Thoracic aorta (tissue), 2 donors: ENCODE results near the gene SMCO3. TPM values are rescaled to one million over a fixed set of nuclear protein-coding genes. Genes with fewer than 3 reads are reported as not detected.

Experiments used
- ATAC-seq: fragments of 150-250 bp; one replicate; pipeline ENCODE4 v1.8.0; 2017; ENCODE audit warnings: low read depth; ENCODE audit not compliant: insufficient number of reproducible peaks, low FRiP score
- DNase-seq: peaks from one replicate; pipeline ENCODE4 v3.0.0-alpha.2; 2020; ENCODE audit warnings: low spot score
- H3K27ac ChIP-seq, 2 donors: fragments of 200-600 bp; sonication (generic); 1 replicate in 1 of 2; 2 replicates in 1 of 2; pipeline ENCODE4 v1.5.1; 2016; ENCODE audit warnings: mild to moderate bottlenecking in 2 of 2, moderate library complexity in 2 of 2
- H3K27me3 ChIP-seq: fragments of 200-600 bp; sonication (generic); replicated peaks from 2 replicates; pipeline ENCODE4 v1.6.0; 2016; ENCODE audit warnings: mild to moderate bottlenecking; ENCODE audit not compliant: insufficient read depth
- H3K36me3 ChIP-seq: fragments of 200-600 bp; sonication (generic); one replicate; pipeline ENCODE4 v1.5.1; 2016
- H3K4me1 ChIP-seq, 2 donors: fragments of 200-600 bp; sonication (generic); 1 replicate in 1 of 2; 2 replicates in 1 of 2; pipeline versions ENCODE4 v1.5.1 to v1.6.0; 2016; ENCODE audit warnings: low read depth in 2 of 2, mild to moderate bottlenecking in 1 of 2; ENCODE audit not compliant: control insufficient read depth in 1 of 2
- H3K4me3 ChIP-seq: fragments of 200-600 bp; sonication (generic); 2 replicates; pipeline ENCODE4 v1.5.1; 2016; ENCODE audit warnings: mild to moderate bottlenecking
- H3K9me3 ChIP-seq: fragments of 200-600 bp; sonication (generic); 2 replicates; pipeline ENCODE4 v1.5.1; 2016
- CTCF ChIP-seq: fragments of 200-600 bp; sonication (generic); IDR thresholded peaks from one replicate; pipeline ENCODE4 v1.5.1; 2019; ENCODE audit warnings: antibody characterized with exemption
- total RNA-seq, 2 donors: library from RNA; depleted of rRNA; stranded (reverse); fragments of >200 nt; gene quantifications; one replicate each; pipeline versions ENCODE4 v1.1.0 to v1.2.3, GENCODE V29; 2016

The SMCO3 gene
- total RNA-seq, 2 donors from 2014 or later = 0.27 to 0.49 TPM

GRCh38 chr12:14852880-14853279 lies 38.9 kb upstream of the SMCO3 start:
- Histone ChIP-seq H3K36me3 (no peaks in the 10 kb centered on the region), H3K27ac (no peak overlapping the region), H3K4me3 (no peak overlapping the region), H3K9me3 (no peaks in the 10 kb centered on the region), H3K27me3 (no peaks in the 10 kb centered on the region), H3K4me1 (peaks cover 16 to 35% of the 10 kb centered on the region in 2 donors)
- DNase-seq (no peak), ATAC-seq (no peak)
- no peak for TF ChIP-seq CTCF

GRCh38 chr12:14850929-14851663 lies 37.1 kb upstream of the SMCO3 start:
- Histone ChIP-seq H3K36me3 (no peaks in the 10 kb centered on the region), H3K4me1 (peaks cover 27 to 53% of the 10 kb centered on the region in 2 donors), H3K27ac (no peak overlapping the region), H3K27me3 (no peaks in the 10 kb centered on the region), H3K4me3 (no peak overlapping the region), H3K9me3 (no peaks in the 10 kb centered on the region)
- no peak for ATAC-seq
- no peak for TF ChIP-seq CTCF
- DNase-seq = no peak

GRCh38 chr12:14849661-14850060 lies 35.7 kb upstream of the SMCO3 start:
- peak; percentile 54 for ATAC-seq
- no peak for DNase-seq
- no peak for TF ChIP-seq CTCF

GRCh38 chr12:14846876-14847580 lies 33.0 kb upstream of the SMCO3 start:
- no peak overlapping the region for H3K4me3 ChIP-seq
- peak overlapping the region; percentile 17 to 80 for H3K27ac ChIP-seq
- no peaks in the 10 kb centered on the region for H3K36me3 ChIP-seq
- DNase-seq = no peak
- peaks cover 34 to 68% of the 10 kb centered on the region in 2 donors for H3K4me1 ChIP-seq
- no peak for TF ChIP-seq CTCF
- no peaks in the 10 kb centered on the region for H3K27me3 ChIP-seq
- no peaks in the 10 kb centered on the region for H3K9me3 ChIP-seq
- no peak for ATAC-seq

More at GRCh38 chr12:14849661-14850060, 35.7 kb upstream of the SMCO3 start:
- no peaks in the 10 kb centered on the region for H3K9me3 ChIP-seq
- H3K27me3 ChIP-seq = no peaks in the 10 kb centered on the region
- H3K4me3 ChIP-seq = no peak overlapping the region
- peaks cover 32 to 55% of the 10 kb centered on the region in 2 donors for H3K4me1 ChIP-seq
- H3K36me3 ChIP-seq = no peaks in the 10 kb centered on the region
- peak overlapping the region; percentile 37 for H3K27ac ChIP-seq

GRCh38 chr12:14846042-14846587 lies 32.1 kb upstream of the SMCO3 start:
- Histone ChIP-seq H3K4me1 (peaks cover 37 to 76% of the 10 kb centered on the region in 2 donors), H3K4me3 (no peak overlapping the region), H3K27me3 (no peaks in the 10 kb centered on the region), H3K9me3 (no peaks in the 10 kb centered on the region), H3K27ac (peak overlapping the region; percentile 53 to 80), H3K36me3 (no peaks in the 10 kb centered on the region)
- no peak for TF ChIP-seq CTCF
- no peak for ATAC-seq
- DNase-seq = no peak
